ENCODE measurements around the gene SWT1.
"Not testable (repeated sequence)": the region's sequence is repeated elsewhere in the genome, so short reads cannot be mapped to it uniquely, and the experiment has no call there.

The SWT1 gene

GRCh38 chr1:185170291-185170848, 13.4 kb downstream of the SWT1 start:
- H3K79me1 ChIP-seq (ENCODE audit: low read length) = no peaks in the 10 kb centered on the region
- H3K4me2 ChIP-seq (ENCODE audit: low read length) = peak overlapping the region; percentile 59
- no peaks in the 10 kb centered on the region for H3K9me3 ChIP-seq (ENCODE audit: insufficient read depth, low read depth, low read length)
- no peaks in the 10 kb centered on the region for H3K79me2 ChIP-seq (ENCODE audit: control insufficient read depth, insufficient read depth, low read length, poor library complexity)
- peak overlapping the region; percentile 60 for H2BK120ac ChIP-seq (ENCODE audit: insufficient read depth, low read length, poor library complexity)
- peak overlapping the region; percentile 90 for H2AFZ ChIP-seq (ENCODE audit: insufficient read depth, low read length, poor library complexity)
- H2BK12ac ChIP-seq (ENCODE audit: low read length) = peak overlapping the region; percentile 91
- peak overlapping the region; percentile 90 for H4K12ac ChIP-seq (ENCODE audit: low read depth, low read length)
- peak overlapping the region; percentile 74 for H3K14ac ChIP-seq (ENCODE audit: low read length)
- no peak overlapping the region for H3K4ac ChIP-seq (ENCODE audit: low read depth, low read length)
- no peak overlapping the region for H3K23ac ChIP-seq (ENCODE audit: low read length)
- peak overlapping the region; percentile 77 for H4K8ac ChIP-seq (ENCODE audit: low read depth, low read length)
- peak overlapping the region; percentile 78 for H3K18ac ChIP-seq (ENCODE audit: low read length)
- no peak overlapping the region for H3K4me3 ChIP-seq (ENCODE audit: low read depth, low read length)
- no peaks in the 10 kb centered on the region for H3K4me1 ChIP-seq (ENCODE audit: control insufficient read depth in 1 of 2, insufficient read depth in 2 of 2, low read length in 2 of 2)
- H3K27me3 ChIP-seq (ENCODE audit: insufficient read depth, low read length) = no peaks in the 10 kb centered on the region
- no peak overlapping the region for H3K27ac ChIP-seq (ENCODE audit: low read depth, low read length)
- no CpG with 5 or more reads among the region's 5 CpGs for WGBS (ENCODE audit: extremely low coverage, insufficient coverage, insufficient read length)
- H2AK5ac ChIP-seq (ENCODE audit: low read length) = no peak overlapping the region
- H3K9ac ChIP-seq (ENCODE audit: low read length) = no peak overlapping the region
- H3K36me3 ChIP-seq (ENCODE audit: control insufficient read depth in 1 of 2, insufficient read depth in 2 of 2, low read length in 2 of 2) = peaks cover 5 to 7% of the 10 kb centered on the region in 2 experiments
- peak overlapping the region; percentile 40 for H2BK5ac ChIP-seq (ENCODE audit: low read depth, low read length, poor library complexity)
- H4K91ac ChIP-seq (ENCODE audit: low read depth, low read length) = no peak overlapping the region
- peak; percentile 11 to 67 for DNase-seq

DNA sequence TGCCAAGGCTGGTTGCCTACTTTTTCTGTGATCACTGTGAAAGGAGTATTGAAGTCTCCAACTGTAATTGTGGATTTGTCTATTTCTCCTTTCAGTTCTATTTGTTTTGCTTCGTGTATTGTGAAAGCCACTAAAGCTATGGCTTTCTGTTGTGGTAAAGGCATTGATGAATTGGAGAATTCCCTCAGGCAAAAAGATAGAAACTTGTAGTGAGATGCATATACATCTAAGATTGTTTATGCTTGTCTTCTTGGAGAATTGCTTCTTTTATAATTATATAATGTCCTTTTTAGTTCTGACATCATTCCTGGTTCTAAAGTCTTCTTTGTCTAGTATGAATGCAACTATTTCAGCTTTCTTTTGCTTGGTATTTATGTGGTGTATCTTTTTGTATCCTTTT, 36.8 kb downstream of the SWT1 start:
- no peak overlapping the region for H2AFZ ChIP-seq (ENCODE audit: insufficient read depth, low read length, poor library complexity)
- H3K23ac ChIP-seq (ENCODE audit: low read length) = no peak overlapping the region
- no peak overlapping the region for H3K4me2 ChIP-seq (ENCODE audit: low read length)
- H3K79me1 ChIP-seq (ENCODE audit: low read length) = no peaks in the 10 kb centered on the region
- H3K27me3 ChIP-seq (ENCODE audit: insufficient read depth, low read length) = no peaks in the 10 kb centered on the region
- H2AK5ac ChIP-seq (ENCODE audit: low read length) = no peak overlapping the region
- H4K8ac ChIP-seq (ENCODE audit: low read depth, low read length) = no peak overlapping the region
- peaks cover 0 to 2% of the 10 kb centered on the region in 2 experiments for H3K36me3 ChIP-seq (ENCODE audit: control insufficient read depth in 1 of 2, insufficient read depth in 2 of 2, low read length in 2 of 2)
- no peak overlapping the region for H3K4ac ChIP-seq (ENCODE audit: low read depth, low read length)
- no peak overlapping the region for H3K27ac ChIP-seq (ENCODE audit: low read depth, low read length)
- H4K91ac ChIP-seq (ENCODE audit: low read depth, low read length) = no peak overlapping the region
- no peaks in the 10 kb centered on the region for H3K9me3 ChIP-seq (ENCODE audit: insufficient read depth, low read depth, low read length)
- H4K12ac ChIP-seq (ENCODE audit: low read depth, low read length) = no peak overlapping the region
- no peak overlapping the region for H2BK12ac ChIP-seq (ENCODE audit: low read length)
- H3K9ac ChIP-seq (ENCODE audit: low read length) = no peak overlapping the region
- no peak overlapping the region for H3K14ac ChIP-seq (ENCODE audit: low read length)
- no peak overlapping the region for H2BK120ac ChIP-seq (ENCODE audit: insufficient read depth, low read length, poor library complexity)
- H3K79me2 ChIP-seq (ENCODE audit: control insufficient read depth, insufficient read depth, low read length, poor library complexity) = no peaks in the 10 kb centered on the region
- H3K4me3 ChIP-seq (ENCODE audit: low read depth, low read length) = no peak overlapping the region
- no peaks in the 10 kb centered on the region for H3K4me1 ChIP-seq (ENCODE audit: control insufficient read depth in 1 of 2, insufficient read depth in 2 of 2, low read length in 2 of 2)
- no peak overlapping the region for H3K18ac ChIP-seq (ENCODE audit: low read length)
- no peak overlapping the region for H2BK5ac ChIP-seq (ENCODE audit: low read depth, low read length, poor library complexity)
- DNase-seq = no peak
- WGBS (ENCODE audit: extremely low coverage, insufficient coverage, insufficient read length) = no CpG with 5 or more reads among the region's 1 CpG

DNA sequence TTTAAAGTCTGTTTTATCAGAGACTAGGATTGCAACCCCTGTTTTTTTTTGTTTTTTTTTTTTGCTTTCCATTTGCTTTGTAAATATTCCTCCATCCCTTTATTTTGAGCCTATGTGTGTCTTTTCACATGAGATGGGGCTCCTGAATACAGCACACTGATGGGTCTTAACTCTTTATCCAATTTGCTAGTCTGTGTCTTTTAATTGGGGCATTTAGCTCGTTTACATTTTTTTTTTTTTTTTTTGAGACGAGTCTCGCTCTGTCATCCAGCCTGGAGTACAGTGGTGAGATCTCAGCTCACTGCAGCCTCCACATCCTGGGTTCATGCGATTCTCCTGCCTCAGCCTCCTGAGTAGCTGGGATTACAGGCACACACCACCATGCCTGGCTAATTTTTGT, 41.7 kb downstream of the SWT1 start:
- not testable (repeated sequence) for H3K9ac ChIP-seq (ENCODE audit: low read length); H4K91ac ChIP-seq (ENCODE audit: low read depth, low read length); H4K8ac ChIP-seq (ENCODE audit: low read depth, low read length); H3K14ac ChIP-seq (ENCODE audit: low read length); H3K36me3 ChIP-seq (ENCODE audit: control insufficient read depth in 1 of 2, insufficient read depth in 2 of 2, low read length in 2 of 2); H4K12ac ChIP-seq (ENCODE audit: low read depth, low read length); H3K27me3 ChIP-seq (ENCODE audit: insufficient read depth, low read length); DNase-seq; H3K79me1 ChIP-seq (ENCODE audit: low read length); H2BK12ac ChIP-seq (ENCODE audit: low read length); H2AK5ac ChIP-seq (ENCODE audit: low read length); H3K23ac ChIP-seq (ENCODE audit: low read length); H3K4me3 ChIP-seq (ENCODE audit: low read depth, low read length); H2AFZ ChIP-seq (ENCODE audit: insufficient read depth, low read length, poor library complexity); H3K4ac ChIP-seq (ENCODE audit: low read depth, low read length); H2BK5ac ChIP-seq (ENCODE audit: low read depth, low read length, poor library complexity); H2BK120ac ChIP-seq (ENCODE audit: insufficient read depth, low read length, poor library complexity); H3K79me2 ChIP-seq (ENCODE audit: control insufficient read depth, insufficient read depth, low read length, poor library complexity); H3K4me1 ChIP-seq (ENCODE audit: control insufficient read depth in 1 of 2, insufficient read depth in 2 of 2, low read length in 2 of 2); H3K9me3 ChIP-seq (ENCODE audit: insufficient read depth, low read depth, low read length); H3K4me2 ChIP-seq (ENCODE audit: low read length); H3K18ac ChIP-seq (ENCODE audit: low read length); H3K27ac ChIP-seq (ENCODE audit: low read depth, low read length)
- no CpG with 5 or more reads among the region's 4 CpGs for WGBS (ENCODE audit: extremely low coverage, insufficient coverage, insufficient read length)

DNA sequence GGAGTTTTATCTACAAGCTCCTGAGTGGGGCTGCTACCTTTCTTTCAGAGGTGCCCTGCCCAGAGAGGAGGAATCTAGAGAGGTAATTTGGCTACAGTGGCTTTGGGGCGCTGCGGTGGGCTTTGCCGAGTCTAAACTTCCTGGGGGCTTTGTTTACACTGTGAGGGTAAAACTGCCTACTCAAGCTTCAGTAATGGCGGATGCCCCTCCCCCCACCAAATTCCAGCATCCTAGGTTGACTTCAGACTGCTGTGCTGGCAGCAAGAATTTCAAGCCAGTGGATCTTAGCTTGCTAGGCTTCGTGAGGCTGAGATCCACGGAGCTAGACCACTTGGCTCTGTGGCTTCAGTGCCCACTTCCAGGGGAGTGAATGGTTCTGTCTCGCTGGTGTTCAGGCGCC, 43.9 kb downstream of the SWT1 start:
- no peak overlapping the region for H3K14ac ChIP-seq (ENCODE audit: low read length)

More for the DNA sequence above, 43.9 kb downstream of the SWT1 start:
- no peak overlapping the region for H3K4ac ChIP-seq (ENCODE audit: low read depth, low read length)
- no peak overlapping the region for H3K4me2 ChIP-seq (ENCODE audit: low read length)
- H3K36me3 ChIP-seq (ENCODE audit: control insufficient read depth in 1 of 2, insufficient read depth in 2 of 2, low read length in 2 of 2) = no peaks in the 10 kb centered on the region
- no peak overlapping the region for H2BK5ac ChIP-seq (ENCODE audit: low read depth, low read length, poor library complexity)
- H2AFZ ChIP-seq (ENCODE audit: insufficient read depth, low read length, poor library complexity) = no peak overlapping the region
- H3K18ac ChIP-seq (ENCODE audit: low read length) = no peak overlapping the region
- no peak overlapping the region for H4K12ac ChIP-seq (ENCODE audit: low read depth, low read length)
- no peak overlapping the region for H4K91ac ChIP-seq (ENCODE audit: low read depth, low read length)
- DNase-seq = no peak
- no peak overlapping the region for H2BK12ac ChIP-seq (ENCODE audit: low read length)
- H3K27ac ChIP-seq (ENCODE audit: low read depth, low read length) = no peak overlapping the region
- no peaks in the 10 kb centered on the region for H3K4me1 ChIP-seq (ENCODE audit: control insufficient read depth in 1 of 2, insufficient read depth in 2 of 2, low read length in 2 of 2)
- H3K23ac ChIP-seq (ENCODE audit: low read length) = no peak overlapping the region
- H3K4me3 ChIP-seq (ENCODE audit: low read depth, low read length) = no peak overlapping the region
- H3K9ac ChIP-seq (ENCODE audit: low read length) = no peak overlapping the region
- H4K8ac ChIP-seq (ENCODE audit: low read depth, low read length) = no peak overlapping the region
- no peak overlapping the region for H2AK5ac ChIP-seq (ENCODE audit: low read length)
- WGBS (ENCODE audit: extremely low coverage, insufficient coverage, insufficient read length) = no CpG with 5 or more reads among the region's 8 CpGs
- H3K27me3 ChIP-seq (ENCODE audit: insufficient read depth, low read length) = no peaks in the 10 kb centered on the region
- H3K79me1 ChIP-seq (ENCODE audit: low read length) = no peaks in the 10 kb centered on the region
- no peak overlapping the region for H2BK120ac ChIP-seq (ENCODE audit: insufficient read depth, low read length, poor library complexity)
- H3K9me3 ChIP-seq (ENCODE audit: insufficient read depth, low read depth, low read length) = no peaks in the 10 kb centered on the region
- no peaks in the 10 kb centered on the region for H3K79me2 ChIP-seq (ENCODE audit: control insufficient read depth, insufficient read depth, low read length, poor library complexity)
